ENCODE measurements around the gene POLR1E. TPM values are rescaled to one million over a fixed set of nuclear protein-coding genes. Genes with fewer than 3 reads are reported as not detected.
"Not testable (repeated sequence)": the region's sequence is repeated elsewhere in the genome, so short reads cannot be mapped to it uniquely, and the experiment has no call there.

POLR1E gene
- total RNA-seq, 1 experiment from 2014 or later = 40.3 TPM

DNA sequence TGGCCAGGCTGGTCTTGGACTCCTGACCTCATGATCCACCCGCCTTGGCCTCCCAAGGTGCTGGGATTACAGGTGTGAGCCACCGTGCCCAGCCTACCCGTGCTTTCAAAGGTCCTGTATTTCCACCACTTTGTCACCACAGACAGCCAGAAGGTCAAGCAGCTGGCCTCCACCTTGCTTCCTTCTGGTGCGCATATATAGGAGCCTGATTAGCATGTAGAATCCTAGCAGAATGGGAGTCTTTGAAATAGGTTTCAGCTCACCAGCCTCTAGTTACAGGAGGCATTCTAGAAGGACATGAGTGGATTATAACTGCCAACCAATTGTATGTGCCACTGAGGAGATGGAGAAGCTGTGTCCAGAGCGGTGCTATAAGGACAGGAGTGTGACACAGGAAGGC is 18.9 kb downstream of the POLR1E start:
- DNase-seq (ENCODE audit: low spot score) = no peak

DNA sequence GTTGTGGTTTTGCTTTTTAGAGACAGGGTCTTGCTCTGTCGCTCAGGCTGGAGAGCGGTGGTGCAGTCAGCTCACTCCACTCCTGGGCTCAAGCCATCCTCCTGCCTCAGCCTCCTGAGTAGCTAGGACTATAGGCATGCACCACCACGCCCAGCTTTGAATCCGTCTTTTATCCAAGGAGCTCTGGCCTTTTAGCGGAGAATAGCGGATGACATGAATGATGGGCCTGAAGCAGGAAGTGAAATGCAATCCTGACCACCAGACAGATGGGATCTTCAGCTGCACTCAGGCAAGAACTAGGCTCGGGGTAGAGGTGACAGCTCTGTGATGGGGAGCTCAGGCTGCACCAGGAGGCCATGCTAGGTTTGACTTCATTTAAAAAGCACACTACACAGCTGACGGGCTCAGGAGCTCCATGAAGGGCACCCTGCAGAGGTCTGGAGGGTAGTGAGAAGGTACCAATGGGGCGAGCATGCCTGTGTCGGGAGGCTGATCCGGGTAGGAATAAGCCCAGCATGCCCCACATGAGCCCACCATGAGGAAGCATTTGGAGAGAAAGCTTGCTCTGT is 21.9 kb downstream of the POLR1E start:
- no peak for DNase-seq (ENCODE audit: low spot score)

DNA sequence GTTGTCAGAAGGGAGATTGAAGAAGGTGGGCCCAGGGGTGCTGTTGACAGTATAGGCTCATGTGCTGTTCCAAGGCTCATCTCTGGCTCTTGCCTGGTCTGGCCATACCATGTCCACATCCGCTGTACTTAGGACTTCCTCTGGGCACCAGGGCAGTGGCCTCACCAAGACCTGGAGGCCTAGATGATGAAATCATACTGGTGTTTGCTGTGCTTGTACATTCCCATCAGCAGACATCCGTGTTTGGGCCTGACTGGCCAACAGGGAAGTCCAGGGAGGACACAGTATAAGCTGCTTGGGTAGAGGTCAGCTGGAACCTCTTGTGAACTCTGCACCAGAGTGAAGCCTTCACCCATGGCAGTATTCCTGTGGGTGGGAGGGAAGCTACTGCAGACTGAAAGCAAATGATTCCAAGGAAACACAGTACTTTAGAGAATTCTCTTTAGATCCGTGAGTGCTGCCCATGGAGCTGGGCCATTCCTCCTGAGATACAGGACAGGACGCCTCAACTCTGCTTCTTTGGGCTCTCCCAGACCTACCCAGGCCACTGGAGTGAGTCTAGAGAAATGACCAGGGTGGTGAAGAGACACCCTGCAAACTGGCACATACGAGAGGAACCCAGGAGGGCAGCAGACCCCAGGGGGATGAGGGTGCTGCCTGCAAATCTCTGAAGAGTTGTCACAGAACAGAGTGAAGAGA is 22.5 kb downstream of the POLR1E start:
- no peak for DNase-seq (ENCODE audit: low spot score)

DNA sequence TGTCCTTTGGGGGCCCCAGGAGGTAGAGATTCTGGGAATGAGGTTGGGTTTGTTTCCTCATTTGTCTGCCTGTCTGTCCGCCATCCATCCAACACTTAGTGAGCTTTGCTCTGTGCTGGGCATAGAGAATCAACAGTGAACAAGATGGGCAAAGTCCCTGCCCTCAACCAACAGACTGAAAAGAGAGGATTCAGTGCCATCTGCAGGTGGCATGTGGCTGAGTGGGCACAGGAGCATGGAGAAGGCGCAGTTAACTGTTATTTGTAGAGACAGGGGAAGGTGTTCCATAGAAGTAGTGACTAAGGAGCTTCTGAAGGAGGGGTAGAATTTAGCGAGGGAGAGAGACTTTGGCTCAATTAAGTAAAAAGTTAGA is 23.1 kb downstream of the POLR1E start:
- no peak for DNase-seq (ENCODE audit: low spot score)

DNA sequence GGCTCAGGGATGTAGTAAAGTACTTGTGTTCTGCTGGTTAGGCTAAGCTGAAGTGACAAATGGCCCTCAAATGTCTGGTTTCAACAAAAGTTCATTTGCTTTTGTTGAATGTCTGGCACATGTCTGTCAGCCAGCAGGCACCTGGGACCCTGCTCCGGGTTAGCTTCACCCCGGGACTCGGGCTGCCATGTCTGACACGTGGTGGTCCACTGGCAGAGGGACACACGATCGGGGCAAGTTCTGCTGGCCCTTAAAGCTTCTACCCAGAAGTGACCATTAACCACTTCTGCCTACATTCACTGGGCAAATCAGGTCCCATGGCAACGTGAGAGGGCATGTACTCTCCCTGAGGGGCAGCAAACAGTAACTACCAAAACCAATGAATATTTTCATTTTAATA is 23.8 kb downstream of the POLR1E start:
- DNase-seq (ENCODE audit: low spot score) = no peak

DNA sequence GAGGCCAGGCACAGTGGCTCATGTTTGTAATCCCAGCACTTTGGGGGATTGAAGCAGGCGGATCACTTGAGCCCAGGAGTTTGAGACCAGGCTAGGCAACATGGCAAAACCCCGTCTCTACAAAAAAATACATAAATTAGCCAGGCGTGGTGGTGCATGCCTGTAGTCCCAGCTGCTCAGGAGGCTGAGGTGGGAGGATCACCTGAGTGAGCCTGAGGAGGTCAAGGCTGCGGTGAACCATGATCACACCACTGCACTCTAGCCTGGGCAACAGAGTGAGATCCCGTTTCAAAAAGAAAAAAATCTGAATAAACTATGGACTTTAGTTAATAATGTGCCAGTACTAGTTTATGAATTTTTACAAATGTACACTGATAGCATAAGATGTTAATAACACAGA is 24.3 kb downstream of the POLR1E start:
- not testable (repeated sequence) for DNase-seq (ENCODE audit: low spot score)

DNA sequence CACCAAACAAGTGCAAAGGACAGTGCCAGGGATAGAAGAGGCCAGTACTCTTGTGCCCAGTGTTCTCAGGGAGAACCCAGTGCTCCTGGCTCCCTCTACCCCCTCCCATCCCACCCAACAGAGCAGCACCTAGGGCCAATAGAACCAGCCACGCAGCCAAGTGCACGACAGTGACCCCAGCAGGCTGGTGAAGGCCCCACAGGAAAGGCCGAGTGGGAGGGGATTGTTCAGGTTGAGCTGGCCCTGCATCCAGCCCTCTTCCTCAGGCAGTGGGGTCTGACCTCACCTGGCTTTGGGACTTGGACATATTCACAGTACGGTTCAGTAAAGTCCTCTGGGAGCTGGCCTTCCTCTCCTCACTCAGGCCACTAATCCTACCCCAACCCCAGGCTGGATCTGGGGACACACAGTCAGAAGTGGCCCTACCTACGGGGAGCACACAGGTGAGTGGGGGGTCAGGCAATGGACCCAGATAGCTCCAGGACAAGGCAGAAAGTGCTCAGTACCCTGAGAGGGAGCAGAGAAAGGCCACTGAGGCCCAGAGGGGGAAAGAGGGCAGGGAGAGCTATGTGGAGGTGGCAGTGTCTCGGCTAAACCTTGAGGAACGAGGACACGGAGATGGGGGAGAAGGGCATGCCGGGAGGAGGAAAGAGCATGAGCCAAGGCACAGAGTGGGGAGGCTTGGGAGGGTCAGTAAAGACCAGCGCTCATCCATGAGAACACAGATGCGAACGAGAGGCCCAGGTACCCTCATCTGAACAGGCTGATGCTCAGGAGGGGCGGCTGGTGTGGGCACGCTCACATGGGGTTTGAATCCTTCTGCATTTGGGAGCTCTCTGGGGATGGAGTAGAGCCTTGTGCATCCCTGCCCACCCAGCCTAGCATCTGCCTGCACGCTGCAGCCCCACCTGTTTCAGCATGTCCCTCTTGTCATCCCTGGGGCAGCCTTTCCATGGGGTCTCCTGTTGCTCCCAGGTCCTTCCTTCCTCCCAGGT is 25.6 kb downstream of the POLR1E start:
- no peak for DNase-seq (ENCODE audit: low spot score)

DNA sequence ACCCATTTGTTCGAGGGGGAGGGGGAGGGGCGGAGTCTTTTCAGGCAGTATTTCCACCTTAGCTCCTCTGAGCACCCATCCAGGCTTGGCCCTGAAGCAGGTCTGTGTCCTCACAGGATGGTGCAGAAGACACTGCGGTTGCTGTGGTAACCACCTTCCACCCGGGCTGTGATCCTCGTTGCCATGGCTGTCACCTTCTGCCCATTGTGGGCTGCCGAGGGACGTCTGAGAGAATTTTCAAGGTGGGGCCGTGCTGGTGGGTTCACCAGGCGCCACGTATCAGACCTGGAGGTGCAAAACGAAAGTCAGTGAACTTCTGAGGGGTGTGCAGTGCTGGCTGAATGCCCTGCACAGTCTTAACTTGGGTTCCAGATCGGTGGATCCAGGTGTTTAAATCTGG is 26.7 kb downstream of the POLR1E start:
- no peak for DNase-seq (ENCODE audit: low spot score)

DNA sequence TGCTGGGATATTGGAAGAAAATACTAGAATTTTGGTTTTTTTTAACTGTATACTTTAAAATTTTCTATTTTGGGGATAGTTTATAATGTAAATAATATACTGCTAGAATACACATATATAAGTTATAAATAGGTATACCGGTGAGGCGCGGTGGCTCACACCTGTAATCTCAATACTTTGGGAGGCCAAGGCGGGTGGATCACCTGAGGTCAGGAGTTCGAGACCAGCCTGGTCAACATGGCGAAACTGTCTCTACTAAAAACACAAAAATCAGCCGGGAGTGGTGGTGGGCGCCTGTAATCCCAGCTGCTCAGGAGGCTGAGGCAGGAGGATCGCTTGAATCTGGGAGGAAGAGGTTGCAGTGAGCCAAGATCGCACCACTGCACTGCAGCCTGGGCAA is 28.7 kb downstream of the POLR1E start:
- not testable (repeated sequence) for DNase-seq (ENCODE audit: low spot score)

DNA sequence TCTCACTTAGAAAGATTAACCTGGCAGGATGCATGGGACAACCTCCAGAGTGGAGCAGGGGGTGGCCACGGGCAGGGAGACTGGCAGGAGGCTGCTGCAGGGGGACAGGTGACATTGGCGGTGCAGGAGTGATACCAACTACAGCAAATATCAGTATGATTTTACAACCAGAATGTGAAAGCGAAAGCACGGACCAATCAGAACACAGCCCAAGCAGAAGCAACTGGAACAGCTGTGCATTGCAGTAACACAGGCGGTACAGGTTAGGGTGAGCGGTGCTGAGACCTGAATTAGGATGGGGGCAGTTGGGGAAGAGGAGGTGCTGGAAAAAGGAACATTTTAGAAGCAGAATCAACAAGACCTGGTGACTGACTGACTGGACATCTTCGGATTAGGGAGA is 29.3 kb downstream of the POLR1E start:
- DNase-seq (ENCODE audit: low spot score) = no peak

DNA sequence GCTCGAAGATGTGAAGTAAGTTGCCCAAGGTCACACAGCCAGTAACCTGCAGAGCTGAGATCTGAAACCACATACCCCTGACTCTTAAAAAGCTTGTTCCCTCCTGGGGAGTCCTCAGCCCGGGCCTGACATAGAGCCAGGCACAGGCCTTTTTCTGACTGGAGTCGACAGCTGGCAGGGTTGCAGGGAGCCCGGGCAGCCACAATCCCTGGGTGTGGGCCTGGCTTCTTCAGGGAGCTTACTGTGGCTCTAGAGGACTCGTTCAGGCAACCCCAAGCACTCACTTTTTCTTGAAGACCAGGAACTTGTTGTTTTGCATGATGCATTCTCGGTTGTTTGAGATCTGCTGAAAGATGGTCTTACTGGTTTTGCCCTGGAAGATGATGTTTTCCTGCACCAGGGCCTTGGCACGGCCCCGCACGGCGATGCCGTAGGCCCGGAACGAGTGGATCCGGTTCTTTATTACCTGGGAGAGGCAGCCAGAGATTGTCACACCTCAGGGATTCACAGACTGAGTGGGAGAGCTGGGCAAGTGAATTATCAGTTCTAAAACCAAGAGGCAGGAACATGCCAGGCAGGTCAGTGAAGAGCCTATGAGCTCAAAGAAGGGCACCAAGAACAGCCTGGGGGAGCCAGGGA is 30.0 kb downstream of the POLR1E start:
- no peak for DNase-seq (ENCODE audit: low spot score)

DNA sequence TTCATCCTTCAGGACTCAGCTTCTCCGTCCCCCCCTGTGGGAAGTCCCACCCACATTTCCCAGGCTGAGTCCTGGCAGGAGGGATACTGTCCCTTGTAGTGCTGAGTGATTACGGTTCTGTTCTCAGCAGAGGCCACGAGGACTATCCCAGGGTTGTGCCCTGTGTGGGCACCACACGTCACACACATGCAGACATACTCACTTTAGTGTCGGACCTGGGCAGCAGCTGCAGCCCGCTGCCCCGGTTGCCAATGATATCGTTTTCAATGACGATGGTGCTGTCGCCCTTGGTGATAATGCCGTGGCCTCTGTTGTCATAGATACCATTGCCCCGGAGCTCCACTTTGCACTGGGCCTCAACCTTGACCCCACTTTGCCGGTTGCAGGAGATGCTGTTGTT is 32.2 kb downstream of the POLR1E start:
- DNase-seq (ENCODE audit: low spot score) = no peak

DNA sequence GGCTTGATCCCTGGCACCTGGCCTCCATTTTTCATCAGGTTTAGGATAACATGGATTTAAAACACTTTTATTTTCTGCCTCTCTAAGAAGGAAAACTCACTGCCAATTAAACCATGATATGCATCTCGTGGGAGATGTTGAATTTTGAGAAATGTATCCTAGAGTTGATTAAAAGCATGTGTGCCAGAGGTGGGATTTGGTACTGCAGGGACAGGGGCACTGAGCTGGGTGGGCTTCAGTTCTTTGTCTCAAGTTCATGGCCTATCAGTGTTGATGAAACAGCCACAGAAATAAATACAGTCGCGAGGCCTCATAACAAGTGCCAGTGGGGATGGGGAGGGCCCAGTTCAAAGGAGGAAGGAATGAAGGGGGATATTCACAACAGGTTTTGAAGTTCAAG is 34.9 kb downstream of the POLR1E start:
- no peak for DNase-seq (ENCODE audit: low spot score)

DNA sequence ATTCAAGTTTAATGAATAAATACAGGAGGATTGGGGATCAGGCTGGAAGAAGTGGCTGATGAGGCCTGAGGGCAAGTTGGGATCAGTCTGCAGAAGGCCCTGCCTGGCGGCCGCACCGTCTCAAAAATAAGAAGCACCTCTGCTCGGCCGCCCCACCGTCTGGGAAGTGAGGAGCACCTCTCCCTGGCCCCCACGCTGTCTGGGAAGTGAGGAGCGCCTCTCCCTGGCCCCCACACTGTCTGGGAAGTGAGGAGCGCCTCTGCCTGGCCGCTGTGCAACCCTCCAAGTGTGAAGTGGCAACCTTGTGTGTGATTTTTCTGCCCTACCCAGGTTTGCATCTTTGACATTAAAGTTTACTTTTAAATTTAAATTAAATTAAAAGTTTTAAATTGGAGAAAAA is 35.4 kb downstream of the POLR1E start:
- DNase-seq (ENCODE audit: low spot score) = no peak

DNA sequence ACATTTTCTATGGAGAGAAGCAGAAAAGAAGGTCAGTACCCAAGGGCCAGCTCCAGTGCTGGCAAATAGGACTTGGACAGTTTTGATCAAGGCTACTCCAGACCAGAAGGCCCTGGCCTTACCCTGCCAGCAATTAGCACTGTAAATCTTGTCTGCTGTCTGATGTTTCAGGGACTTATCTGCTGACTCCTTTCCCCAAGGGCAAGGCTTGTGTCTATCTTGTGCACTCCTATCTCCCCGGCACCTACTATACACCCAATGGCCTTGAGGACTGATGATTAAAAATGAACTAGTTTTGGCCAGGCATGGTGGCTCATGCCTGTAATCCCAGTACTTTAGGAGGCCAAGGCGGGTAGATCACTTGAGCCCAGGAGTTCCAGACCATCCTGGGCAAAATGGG is 37.2 kb downstream of the POLR1E start:
- DNase-seq (ENCODE audit: low spot score) = no peak

DNA sequence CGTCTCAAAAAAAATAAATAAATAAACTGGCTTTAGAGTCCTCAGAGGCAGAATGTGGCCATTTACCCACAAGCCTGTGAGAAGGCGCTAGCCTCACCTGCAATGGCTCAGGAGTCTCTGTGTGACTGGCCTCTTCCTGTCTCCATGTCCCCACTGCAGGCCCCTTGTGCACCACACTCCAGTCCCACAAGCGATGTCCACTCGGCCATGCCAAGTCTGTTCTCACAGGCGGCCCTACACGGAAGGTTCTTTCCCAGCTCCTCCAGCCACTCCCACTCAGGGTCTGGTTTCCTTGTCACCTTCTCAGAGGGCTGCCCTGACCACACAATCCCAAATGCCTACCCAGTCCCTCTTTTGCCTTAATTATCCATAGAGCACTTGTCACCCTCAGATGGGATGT is 38.2 kb downstream of the POLR1E start:
- DNase-seq (ENCODE audit: low spot score) = no peak

DNA sequence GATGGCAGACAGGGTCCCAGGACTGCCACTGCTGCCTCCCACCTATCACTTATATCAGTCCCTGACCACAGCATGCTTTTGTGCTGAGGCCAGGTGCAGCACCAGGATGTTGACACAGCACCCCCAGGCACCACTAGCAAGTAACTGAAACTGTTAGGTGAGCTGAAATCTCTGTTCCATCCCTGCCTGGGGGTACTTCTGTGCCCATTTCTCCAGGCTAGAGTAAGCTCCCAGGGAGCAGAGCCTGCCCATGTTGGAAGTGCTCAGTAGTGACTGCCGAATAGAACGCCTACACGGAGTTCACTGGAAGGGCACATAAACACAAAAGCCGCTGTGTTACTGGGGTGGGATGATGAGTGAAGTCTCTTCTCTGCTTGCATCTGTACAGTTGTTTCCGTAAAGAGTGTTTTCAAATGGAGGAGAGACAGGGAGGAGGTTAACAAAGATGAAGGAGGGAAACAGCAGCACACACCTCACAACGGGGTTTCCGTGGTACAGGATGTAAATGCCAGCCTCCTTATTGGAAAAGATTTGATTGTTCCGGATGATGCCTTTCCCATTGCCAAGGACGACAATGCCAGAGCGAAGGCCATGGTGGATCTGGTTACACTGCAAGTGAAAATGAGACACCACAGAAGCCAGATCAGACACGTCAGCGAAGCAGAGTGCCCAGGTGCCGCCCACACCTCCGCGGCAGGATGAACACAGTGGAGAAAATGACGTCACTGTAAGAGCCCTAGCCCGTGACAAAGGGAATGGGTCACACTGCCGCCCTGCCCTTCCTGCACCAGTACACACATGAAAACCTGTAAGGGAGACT is 43.1 kb downstream of the POLR1E start:
- DNase-seq (ENCODE audit: low spot score) = no peak

DNA sequence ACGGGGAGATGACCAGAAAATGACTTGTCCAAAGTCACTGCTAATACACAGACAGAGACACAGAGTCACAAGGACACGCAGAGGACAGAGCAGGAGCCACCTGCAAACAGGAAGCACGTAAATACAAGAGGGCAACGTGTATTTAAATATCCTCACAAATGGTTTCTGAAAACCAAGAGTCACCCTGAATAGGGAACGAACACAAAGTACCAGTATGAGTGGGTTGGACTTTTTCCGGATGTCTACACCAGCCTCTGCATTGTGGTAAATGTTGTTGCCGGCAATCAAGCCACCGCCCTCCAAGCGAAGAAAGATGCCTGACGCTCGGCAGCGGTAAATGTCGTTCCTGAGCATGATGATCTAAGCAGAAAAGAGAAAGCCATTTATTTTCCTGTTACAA is 46.0 kb downstream of the POLR1E start:
- DNase-seq (ENCODE audit: low spot score) = no peak

DNA sequence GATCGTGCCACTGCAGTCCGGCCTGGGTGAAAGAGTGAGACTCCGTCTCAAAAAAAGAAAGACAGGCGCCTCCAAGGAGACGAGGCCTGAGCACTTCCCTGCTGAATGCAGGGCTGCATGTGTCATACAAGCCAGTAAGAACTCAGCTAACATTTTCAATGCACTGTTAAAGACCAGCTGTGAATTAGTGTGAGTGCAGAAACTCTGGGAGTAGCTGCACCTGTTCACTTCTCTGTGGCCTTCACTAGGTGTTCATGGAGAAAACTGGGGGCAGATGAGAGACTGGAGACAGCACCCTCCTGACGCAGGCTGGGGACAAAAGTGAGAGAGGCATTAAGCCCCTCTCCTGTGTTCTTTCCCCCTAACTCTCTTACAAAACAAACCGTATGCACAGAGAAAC is 48.7 kb downstream of the POLR1E start:
- DNase-seq (ENCODE audit: low spot score) = no peak

DNA sequence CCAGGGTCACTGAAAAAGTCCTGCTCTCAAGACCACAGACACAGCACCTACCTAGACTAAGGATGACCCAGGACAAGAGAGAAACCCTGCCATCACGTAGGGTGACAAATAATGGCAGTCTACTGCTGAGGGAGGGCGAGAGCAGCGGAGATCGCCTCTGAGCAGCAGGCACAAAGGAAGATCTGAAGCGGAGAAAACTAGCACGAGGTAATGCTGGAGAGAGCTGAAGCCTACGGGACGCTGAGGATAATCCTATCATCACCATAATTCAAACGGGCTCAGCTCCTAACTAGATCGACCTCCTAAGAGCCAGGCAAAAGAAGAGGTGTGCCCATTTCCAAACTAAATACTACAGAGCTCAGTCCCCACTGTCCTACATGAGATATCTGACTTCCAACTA is 49.2 kb downstream of the POLR1E start:
- DNase-seq (ENCODE audit: low spot score) = no peak

DNA sequence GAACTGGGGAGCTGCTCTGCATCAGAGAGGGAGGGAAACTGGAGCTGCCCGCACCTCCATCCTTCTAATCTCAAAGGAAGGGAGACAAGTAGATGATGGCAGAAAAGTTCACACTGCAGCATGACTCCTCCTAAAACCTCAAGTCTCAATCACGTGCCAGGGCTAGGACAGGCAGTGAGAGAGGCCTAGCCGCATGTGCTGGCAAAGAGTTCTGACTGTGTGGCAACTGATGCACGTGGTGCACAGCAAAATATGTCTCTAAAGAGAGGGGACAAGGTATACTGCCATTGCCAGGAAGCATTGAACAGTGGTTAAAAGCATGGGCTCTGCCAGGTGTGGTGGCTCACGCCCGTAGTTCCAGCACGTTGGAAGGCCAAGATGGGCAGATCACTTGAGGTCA is 52.4 kb downstream of the POLR1E start:
- DNase-seq (ENCODE audit: low spot score) = no peak

DNA sequence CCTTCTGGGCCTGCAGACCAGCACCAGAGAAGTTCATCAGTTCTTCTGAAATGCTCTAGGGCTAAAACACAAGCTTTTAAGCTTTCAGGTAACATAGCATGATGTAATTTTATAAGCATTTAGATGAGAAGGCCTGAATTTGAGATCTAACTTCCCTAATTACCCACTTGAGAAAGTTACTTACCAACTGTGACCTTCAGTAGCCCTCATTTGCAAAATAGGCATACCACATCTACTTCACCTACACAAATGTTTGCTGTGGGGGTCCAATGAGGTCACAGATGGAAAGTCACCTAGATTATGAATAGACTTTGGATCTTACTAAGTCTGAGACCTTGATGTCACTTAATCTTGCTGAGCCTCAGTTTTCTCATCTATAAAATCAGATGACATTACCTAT is 53.9 kb downstream of the POLR1E start:
- no peak for DNase-seq (ENCODE audit: low spot score)

Measured in A172 (cell line).